Jurkat, Clone E6-1 (cell line): ENCODE results near the gene RNF213.
"Not testable (repeated sequence)": the region's sequence is repeated elsewhere in the genome, so short reads cannot be mapped to it uniquely, and the experiment has no call there.

Experiments
- DNase-seq: peaks from one replicate; pipeline ENCODE4 v3.0.0-alpha.2; 2011; ENCODE audit warnings: low read depth, low spot score
- H3K4me3 ChIP-seq: 2 replicates; pipeline ENCODE4 v1.5.1; 2011; ENCODE audit warnings: mild to moderate bottlenecking, low read length, control low read depth, moderate library complexity

RNF213 gene

GRCh38 chr17:80285237-80285920, 24.7 kb downstream of the RNF213 start:
- no peak overlapping the region for H3K4me3 ChIP-seq
- DNase-seq: no peak

- DNase-seq: no peak
- H3K4me3 ChIP-seq: no peak overlapping the region
Observed at GRCh38 chr17:80286638-80286960, 25.9 kb downstream of the RNF213 start.

- DNase-seq: no peak
- no peak overlapping the region for H3K4me3 ChIP-seq
Observed at GRCh38 chr17:80287038-80287437, 26.4 kb downstream of the RNF213 start.

- no peak for DNase-seq
- no peak overlapping the region for H3K4me3 ChIP-seq
Observed at GRCh38 chr17:80287806-80288567, 27.3 kb downstream of the RNF213 start.

GRCh38 chr17:80289616-80290015, 29.0 kb downstream of the RNF213 start:
- no peak overlapping the region for H3K4me3 ChIP-seq
- DNase-seq: no peak

GRCh38 chr17:80290156-80290555, 29.5 kb downstream of the RNF213 start:
- no peak for DNase-seq
- H3K4me3 ChIP-seq: no peak overlapping the region

- no peak for DNase-seq
- H3K4me3 ChIP-seq: no peak overlapping the region
Observed at GRCh38 chr17:80291260-80291659, 30.6 kb downstream of the RNF213 start.

GRCh38 chr17:80291691-80292487, 31.2 kb downstream of the RNF213 start:
- H3K4me3 ChIP-seq: no peak overlapping the region
- DNase-seq: no peak

- H3K4me3 ChIP-seq: no peak overlapping the region
- DNase-seq: no peak
Observed at GRCh38 chr17:80292521-80292971, 31.9 kb downstream of the RNF213 start.

GRCh38 chr17:80294210-80294609, 33.6 kb downstream of the RNF213 start:
- H3K4me3 ChIP-seq: no peak overlapping the region
- DNase-seq: no peak

GRCh38 chr17:80294653-80295052, 34.0 kb downstream of the RNF213 start:
- DNase-seq: no peak
- no peak overlapping the region for H3K4me3 ChIP-seq

- DNase-seq: no peak
- H3K4me3 ChIP-seq: no peak overlapping the region
Observed at GRCh38 chr17:80295146-80295545, 34.5 kb downstream of the RNF213 start.

GRCh38 chr17:80295559-80295958, 34.9 kb downstream of the RNF213 start:
- H3K4me3 ChIP-seq: no peak overlapping the region
- DNase-seq: no peak

- DNase-seq: no peak
- no peak overlapping the region for H3K4me3 ChIP-seq
Observed at GRCh38 chr17:80296221-80296620, 35.6 kb downstream of the RNF213 start.

- H3K4me3 ChIP-seq: no peak overlapping the region
- DNase-seq: no peak
Observed at GRCh38 chr17:80297996-80298560, 37.4 kb downstream of the RNF213 start.

- DNase-seq, H3K4me3 ChIP-seq: not testable (repeated sequence)
Observed at GRCh38 chr17:80299350-80300100, 38.9 kb downstream of the RNF213 start.

- DNase-seq, H3K4me3 ChIP-seq: not testable (repeated sequence)
Observed at GRCh38 chr17:80300756-80301155, 40.1 kb downstream of the RNF213 start.

- DNase-seq: no peak
- H3K4me3 ChIP-seq: no peak overlapping the region
Observed at GRCh38 chr17:80303824-80304223, 43.2 kb downstream of the RNF213 start.
